ENCODE results near the gene POFUT2. TPM values are rescaled to one million over a fixed set of nuclear protein-coding genes. Genes with fewer than 3 reads are reported as not detected.

The POFUT2 gene
- polyA plus RNA-seq, 5 donors: 27.7 to 42.9 (median 38.5) TPM

DNA sequence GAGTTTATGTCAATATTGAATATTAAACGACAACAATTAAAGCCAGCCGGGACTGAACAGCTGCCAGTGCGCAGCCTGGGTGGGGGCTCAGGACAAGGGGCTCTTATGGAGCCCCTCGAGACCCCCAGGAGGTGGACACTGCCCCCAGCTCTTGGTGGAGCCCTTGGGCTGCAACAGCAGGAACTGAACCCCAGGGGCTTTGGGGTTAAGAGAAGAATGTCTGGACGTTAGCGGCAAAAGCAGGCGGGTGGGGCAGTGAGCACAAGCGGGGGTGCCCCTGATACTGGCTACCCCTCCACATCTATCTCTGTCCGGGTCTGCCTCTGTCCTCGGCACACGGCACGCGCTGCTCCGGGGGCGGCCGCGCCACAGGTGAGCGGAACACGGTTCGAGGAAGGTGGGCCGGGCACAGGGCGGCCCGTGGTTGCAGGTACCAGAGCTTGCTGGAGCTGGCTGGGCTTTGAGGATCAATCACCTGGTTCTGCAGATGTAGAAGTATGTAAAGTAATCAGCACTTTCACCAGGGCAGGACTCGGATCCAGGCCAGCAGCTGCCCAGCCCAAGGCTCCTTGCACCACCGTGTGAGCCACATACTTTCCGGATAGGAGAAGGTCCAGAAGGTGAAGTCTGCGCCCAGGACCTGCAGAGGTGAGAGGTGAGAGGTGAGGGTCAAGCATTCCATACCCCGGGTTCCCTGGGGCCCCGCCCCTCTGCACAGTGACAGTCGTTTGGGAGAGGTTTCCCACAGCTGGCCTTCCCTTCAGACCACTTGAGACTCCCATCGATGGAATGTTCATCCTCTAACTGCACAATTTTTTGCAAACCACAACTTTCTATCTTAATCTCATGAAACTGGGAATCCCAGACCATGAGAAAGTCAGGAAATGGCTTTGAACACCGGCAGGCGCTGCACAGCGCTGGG lies 12.4 kb upstream of the POFUT2 start:
- no peak for DNase-seq

DNA sequence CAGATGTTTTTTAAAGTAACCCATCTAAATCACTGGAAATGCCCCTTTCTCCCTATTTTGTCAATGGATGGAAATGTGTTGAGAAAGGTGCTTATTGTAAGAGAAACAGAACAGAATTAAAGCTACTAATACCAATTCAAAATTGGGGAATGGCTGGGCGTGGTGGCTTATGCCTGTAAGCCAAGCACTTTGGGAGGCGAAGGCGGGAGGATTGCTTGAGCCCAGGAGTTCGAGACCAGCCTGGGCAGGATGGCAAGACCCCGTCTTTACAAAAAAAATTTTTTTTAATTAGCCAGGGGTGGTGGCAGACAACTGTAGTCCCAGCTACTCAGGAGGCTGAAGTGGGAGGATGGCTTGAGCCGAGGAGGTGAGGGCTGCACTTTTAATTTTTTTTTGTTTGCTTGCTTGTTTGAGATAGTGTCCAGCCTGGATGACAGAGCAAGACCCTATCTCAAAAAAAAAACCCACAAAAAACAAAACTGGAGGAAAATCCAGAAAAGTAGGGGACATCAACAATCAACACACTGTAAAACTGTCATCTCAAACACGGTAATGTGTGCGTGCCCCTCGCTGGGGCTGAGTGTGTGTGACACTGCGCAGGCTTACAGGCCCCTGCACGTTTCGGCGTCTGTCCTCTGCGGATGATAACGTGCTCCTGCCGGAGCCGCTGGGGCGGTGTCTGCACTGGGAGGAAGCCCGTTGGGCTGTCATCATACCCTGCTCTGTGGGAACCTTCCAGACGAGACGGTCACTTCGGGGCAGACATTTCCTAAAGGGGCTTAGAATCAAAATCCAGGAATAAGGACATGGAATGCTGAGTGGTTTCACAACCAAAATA lies 11.6 kb upstream of the POFUT2 start:
- no peak for DNase-seq

DNA sequence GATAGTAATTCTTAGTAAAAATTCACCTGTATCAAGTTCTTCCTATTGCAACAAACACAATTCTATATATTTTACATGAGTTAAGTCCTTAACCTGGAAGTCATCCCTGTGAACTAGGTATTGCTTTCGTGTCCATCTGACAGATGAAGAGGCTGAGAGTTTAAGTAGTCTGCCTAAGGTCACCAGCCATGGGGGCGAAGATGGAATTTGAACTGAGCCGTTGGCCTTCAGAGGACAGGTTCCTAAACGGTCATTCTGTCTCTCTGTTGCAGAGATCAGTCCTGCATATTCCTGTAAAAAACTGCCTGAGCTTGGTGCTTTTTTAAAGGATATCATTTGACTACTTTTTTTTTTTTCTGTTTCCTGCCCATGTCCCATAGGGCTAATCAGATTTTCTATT lies 10.2 kb upstream of the POFUT2 start:
- DNase-seq: no peak

DNA sequence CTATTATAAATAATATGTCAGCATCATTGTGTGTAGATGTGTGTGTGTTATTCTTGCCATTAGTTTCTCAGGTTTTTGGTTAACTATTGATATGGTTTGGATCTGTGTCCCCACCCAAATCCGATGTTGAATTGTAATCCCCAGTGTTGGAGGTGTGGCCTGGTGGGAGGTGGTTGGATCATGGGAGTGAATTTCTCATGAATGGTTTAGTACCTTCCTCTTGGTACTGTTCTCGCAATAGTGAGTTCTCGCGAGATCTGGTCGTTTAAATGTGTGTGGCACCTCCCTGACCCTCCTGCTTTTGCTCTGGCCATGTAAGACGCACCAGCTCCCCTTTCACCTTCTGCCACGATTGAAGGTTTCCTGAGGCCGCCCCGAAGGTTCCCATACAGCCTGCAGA lies 9.6 kb upstream of the POFUT2 start:
- DNase-seq: no peak

GRCh38 chr21:45296638-45297037 lies 8.9 kb upstream of the POFUT2 start:
- no peak for DNase-seq

GRCh38 chr21:45295576-45296365 lies 8.1 kb upstream of the POFUT2 start:
- DNase-seq: no peak

DNA sequence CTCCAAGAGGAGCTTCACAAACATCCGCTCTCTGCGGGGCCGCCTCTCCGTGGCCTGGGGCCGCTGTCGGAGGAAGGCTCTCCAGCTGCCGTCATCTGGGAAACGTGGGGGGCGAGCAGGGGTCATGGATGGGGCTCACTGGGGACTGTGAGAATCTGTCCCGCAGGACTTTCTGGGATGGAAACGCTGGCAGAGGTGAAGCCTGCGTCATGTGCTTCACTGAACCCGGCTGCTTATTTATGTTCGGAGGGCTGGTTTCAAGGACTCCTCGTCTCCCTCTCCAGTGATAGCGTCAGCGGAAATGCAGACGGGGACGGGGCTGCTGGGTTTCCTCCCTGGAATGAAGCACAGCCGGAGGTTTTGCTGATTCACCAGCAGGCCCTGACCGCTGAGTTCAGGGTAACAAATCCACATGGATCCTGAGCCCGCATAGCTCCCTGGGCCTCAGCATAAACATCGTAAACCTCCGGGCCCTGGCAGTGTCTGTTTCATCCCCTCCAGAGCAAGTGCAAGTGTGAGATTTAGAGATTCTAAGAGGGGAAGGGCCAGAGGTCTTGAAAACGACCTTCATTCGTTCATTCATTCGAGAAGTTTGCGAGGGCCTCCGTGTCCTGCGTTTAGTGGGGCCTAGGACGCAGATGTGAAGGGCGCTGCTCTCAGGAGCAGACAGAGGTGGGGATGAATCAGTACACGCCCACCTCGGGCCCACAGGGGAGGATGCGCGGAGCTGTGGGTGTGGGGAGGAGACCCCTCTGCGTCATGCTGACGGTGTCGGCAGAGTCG lies 7.0 kb upstream of the POFUT2 start:
- peak; percentile 86 to 88 for DNase-seq

DNA sequence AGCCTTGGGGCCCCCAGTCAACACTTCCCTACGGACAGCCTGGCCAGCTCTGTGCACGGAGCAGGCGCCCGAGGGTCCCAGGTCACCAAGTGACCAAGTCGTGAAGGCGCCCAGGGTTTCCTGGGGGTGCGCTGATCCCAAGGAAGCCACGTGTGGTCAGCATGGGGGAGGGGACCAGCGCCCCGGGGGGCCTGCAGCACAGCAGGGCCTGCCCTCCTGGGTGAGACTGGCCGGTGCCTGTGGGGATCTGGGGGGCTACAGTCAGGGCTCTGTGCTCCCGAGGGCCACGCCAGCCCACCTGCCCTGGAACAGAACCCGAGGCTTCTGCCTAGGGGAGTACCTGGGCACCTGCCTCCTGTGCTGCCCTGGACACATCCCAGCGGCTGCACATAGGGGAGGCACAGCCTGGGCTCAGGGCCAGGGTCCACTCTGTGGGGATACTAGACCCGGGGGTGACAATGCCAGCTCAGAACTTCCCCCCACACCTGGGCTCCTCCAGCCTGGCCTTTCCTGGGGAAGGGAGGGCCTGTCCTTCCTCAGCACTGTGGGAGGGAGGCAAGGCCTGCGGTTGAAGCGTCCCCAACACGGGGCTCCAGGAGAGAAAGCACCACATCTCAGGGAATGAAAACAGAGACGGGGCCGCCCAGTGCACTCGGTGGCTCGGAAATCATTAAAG lies 6.2 kb upstream of the POFUT2 start:
- no peak for DNase-seq

DNA sequence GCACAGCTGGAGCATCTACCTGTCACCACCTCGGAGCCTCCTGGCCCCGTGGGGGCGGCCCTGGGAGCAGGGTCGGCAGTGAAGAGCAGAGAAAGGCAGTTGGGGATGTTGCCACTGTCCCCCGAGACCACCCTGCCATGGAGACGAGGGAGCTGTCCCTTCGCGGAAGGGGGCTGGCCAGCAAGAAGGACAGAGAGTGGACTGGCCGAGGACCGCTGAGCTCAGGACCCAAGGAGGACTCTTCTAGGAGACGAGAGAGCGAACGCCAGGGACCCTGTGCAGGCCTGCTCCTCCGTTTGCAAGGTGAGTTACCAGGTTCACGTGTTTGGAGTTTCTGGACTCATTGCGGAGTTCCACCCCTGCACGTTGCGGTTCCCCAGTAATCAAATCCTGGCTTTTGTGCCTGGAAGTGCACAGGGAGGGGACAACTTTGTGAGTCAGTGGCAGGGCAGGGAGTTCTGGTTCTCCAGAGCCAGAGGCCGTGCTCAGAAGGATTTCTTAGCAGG lies 5.6 kb upstream of the POFUT2 start:
- no peak for DNase-seq

DNA sequence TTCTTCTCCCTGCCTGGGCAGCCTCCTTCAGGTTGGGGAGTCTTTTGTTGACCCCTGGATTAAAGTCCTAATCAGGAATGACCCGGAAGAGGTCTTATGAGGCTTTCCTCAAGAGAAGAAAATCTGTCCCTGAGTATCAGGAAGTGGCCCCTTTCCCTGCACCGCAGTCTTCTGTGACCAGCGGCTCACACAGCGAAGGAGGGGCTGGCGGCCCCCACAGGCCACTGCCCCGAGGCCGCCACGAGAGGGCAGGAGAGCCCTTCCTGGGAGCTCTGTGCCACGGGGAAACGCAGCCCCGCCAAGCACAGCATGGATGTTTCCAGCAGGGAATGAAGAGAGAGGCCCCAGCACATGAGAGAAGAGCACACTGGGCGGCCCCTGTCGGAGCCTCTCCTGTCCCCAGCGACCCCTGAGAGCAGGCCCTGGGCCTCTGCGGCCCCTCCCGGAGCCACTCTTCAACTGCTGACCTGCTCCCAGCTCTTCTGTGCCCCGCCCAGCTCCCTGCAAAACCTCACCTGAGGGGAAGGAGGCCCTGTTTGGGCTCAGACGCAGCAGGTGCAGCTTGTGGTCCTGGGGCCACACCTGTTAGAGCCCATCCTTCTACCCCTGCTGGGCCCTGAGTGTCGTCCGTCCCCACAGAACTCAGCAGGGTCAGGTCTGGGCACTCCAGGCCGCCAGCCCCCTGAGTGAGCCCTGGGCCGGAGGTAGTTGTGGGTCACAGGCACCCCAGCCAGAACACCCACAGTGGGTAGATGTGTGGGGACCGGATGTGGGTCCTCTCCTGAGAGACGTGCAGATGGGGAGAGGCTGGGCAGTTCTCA lies 4.9 kb upstream of the POFUT2 start:
- DNase-seq: peak; percentile 83 to 87

- no peak for DNase-seq
Measured at GRCh38 chr21:45291613-45292398, 4.1 kb upstream of the POFUT2 start.

- no peak for DNase-seq
Measured at GRCh38 chr21:45290948-45291612, 3.4 kb upstream of the POFUT2 start.

DNA sequence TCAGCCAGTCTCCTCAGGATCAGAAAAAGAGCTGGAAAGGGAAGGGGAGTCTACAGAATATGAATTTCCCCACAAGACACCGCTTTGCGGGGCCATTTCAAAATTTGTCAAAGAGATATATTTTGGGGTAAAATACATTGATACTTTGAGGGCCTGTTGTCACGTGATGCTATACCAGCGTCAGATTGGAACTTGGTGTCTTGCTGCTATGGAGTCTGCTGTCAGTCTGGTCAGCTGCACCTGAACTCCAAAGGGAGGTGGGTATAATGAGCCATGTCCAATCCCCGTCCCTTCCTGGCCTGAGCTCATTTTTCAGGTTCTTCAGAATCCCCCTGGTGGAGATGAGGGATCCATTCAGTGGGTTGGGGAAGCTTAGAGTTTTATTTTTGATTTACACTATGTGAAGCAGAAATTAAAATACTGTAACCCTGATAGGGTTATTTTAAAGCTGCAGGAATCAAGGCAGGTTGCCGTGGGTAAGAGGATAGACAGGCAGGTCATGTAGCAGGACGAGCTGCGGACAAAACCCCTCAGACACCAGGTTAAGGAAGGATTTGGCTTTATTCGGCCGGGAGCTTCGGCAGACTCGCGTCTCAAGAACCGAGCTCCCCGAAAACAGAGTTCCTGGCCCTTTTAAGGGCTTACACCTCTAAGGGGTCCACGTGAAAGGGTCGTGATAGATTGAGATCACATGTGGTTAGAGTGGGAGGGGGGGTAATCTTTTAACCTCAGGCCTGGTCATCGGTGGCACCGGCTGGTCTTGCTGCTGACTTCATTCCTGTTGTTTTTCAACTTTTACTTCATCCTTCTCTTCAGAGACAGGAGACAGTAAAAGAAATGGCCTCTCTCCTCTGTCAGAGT lies 2.2 kb upstream of the POFUT2 start:
- no peak for DNase-seq

DNA sequence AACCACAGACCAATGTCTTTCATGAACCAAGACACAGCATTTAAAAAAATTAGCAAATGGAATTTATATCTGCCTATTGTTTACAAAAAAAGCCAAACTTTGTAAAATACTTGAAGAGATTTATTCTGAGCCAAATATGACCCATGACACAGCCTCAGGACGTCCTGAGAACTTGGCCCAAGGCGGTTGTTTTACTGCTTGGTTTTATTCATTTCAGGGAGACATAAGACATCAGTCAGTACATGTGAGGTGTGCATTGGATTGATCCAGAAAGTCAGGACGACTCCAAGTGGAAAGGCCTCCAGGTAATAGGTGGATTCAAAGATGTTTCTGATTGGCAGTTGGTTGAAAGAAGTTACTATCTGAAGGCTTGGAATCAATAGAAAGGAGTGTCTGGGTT lies 1.4 kb upstream of the POFUT2 start:
- DNase-seq: no peak

- no peak for DNase-seq
Measured at GRCh38 chr21:45288441-45288841, 746 bp upstream of the POFUT2 start.

DNA sequence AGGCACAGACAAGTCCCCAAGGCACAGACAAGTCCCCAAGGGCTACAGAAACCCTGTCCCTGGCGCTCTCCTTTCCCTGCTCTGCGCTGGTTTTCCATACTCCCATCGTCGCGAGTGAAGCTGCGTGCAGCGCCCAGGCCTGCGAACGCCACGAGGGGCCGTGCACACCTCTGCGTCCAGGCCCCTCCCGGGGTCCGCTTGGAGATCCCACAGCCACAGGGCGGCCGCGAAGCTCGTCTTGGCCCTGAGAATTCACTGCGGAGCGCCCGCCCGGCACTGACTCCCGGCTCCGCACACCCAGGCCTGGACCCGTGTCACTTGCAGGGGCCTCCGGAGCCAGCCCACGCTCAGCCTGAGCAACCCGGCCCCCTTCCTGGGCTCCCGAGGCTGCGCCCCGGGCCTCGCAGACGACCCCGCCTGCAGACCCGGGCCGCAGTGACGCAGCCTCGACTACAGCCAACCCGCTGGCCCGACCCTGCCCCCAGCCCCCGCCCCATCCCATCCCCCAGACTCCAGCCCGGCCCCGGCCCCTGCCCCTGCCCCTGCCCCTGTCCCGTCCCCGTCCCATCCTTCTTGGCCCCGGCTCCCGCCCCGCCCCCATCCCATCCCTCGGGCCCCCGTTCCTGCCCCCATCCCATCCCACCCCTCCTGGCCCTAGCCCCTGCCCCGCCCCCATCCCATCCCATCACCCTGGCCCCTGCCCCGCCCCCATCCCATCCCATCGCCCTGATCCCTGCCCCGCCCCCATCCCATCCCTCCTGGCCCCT lies 841 bp downstream of the POFUT2 start:
- DNase-seq: no peak
